CD14-positive monocyte (primary cell): ENCODE results near the gene LECT2. TPM values are rescaled to one million over a fixed set of nuclear protein-coding genes. Genes with fewer than 3 reads are reported as not detected.

ENCODE experiments used
- DNase-seq, 3 donors: peaks; one replicate each; pipeline ENCODE4 v3.0.0-alpha.2; 2011 to 2022
- H2AFZ ChIP-seq: 2 replicates; pipeline ENCODE4 v1.6.0; 2012; ENCODE audit warnings: mild to moderate bottlenecking, low read depth, low read length, inconsistent platforms; ENCODE audit not compliant: insufficient read depth, poor library complexity, severe bottlenecking
- H3K27ac ChIP-seq, 2 donors: 1 replicate in 1 of 2; 2 replicates in 1 of 2; pipeline ENCODE4 v1.5.1; 2012 to 2013; ENCODE audit warnings: low read length in 2 of 2, control low read depth in 1 of 2, inconsistent platforms in 1 of 2, low read depth in 1 of 2, mild to moderate bottlenecking in 1 of 2
- H3K27me3 ChIP-seq, 2 donors: one replicate each; pipeline versions ENCODE4 v1.6.0 to v1.6.1; 2011 to 2013; ENCODE audit warnings: low read length in 2 of 2; ENCODE audit not compliant: control insufficient read depth in 2 of 2, insufficient read depth in 2 of 2
- H3K36me3 ChIP-seq, 2 donors: replicated peaks in 1 of 2; 1 replicate in 1 of 2; 2 replicates in 1 of 2; pipeline versions ENCODE4 v1.5.1 to v1.6.1; 2012 to 2013; ENCODE audit warnings: low read length in 2 of 2, control low read depth in 1 of 2, inconsistent platforms in 1 of 2, mild to moderate bottlenecking in 1 of 2; ENCODE audit not compliant: insufficient read depth in 2 of 2, control insufficient read depth in 1 of 2
- H3K4me1 ChIP-seq, 2 donors: 1 replicate in 1 of 2; 2 replicates in 1 of 2; pipeline versions ENCODE4 v1.5.1 to v1.6.1; 2012 to 2013; ENCODE audit warnings: low read length in 2 of 2, control low read depth in 1 of 2, inconsistent platforms in 1 of 2, mild to moderate bottlenecking in 1 of 2, moderate library complexity in 1 of 2; ENCODE audit not compliant: insufficient read depth in 2 of 2, control insufficient read depth in 1 of 2
- H3K4me2 ChIP-seq: replicated peaks from 2 replicates; pipeline ENCODE3; 2012; ENCODE audit warnings: low read length, moderate library complexity, mild to moderate bottlenecking; ENCODE audit not compliant: poor library complexity, severe bottlenecking; ENCODE audit errors: extremely low read depth
- H3K4me3 ChIP-seq, 3 experiments: fragments of 200-600 bp in 1 of 3; sonication (generic) in 1 of 3; replicated peaks in 1 of 3; 1 replicate in 2 of 3; 2 replicates in 1 of 3; pipeline ENCODE4 v1.5.1; 2011 to 2013; ENCODE audit warnings: low read length in 3 of 3, mild to moderate bottlenecking in 3 of 3, control low read depth in 2 of 3, low read depth in 2 of 3, inconsistent platforms in 1 of 3, moderate library complexity in 1 of 3
- H3K79me2 ChIP-seq: 2 replicates; pipeline ENCODE4 v1.6.0; 2012; ENCODE audit warnings: mild to moderate bottlenecking, control low read depth, inconsistent platforms, low read length, moderate library complexity; ENCODE audit not compliant: insufficient read depth
- H3K9ac ChIP-seq: 2 replicates; pipeline ENCODE4 v1.6.0; 2017; ENCODE audit warnings: low read length, mild to moderate bottlenecking; ENCODE audit not compliant: insufficient read depth, poor library complexity, severe bottlenecking
- H3K9me3 ChIP-seq, 2 donors: replicated peaks in 1 of 2; 1 replicate in 1 of 2; 2 replicates in 1 of 2; pipeline versions ENCODE4 v1.5.1 to v1.6.1; 2012 to 2013; ENCODE audit warnings: low read length in 2 of 2, control low read depth in 1 of 2; ENCODE audit not compliant: control insufficient read depth in 1 of 2, insufficient read depth in 1 of 2
- H4K20me1 ChIP-seq: 2 replicates; pipeline ENCODE4 v1.6.0; 2012; ENCODE audit warnings: mild to moderate bottlenecking, low read length, control low read depth, moderate library complexity; ENCODE audit not compliant: insufficient read depth
- H3K27ac Mint-ChIP-seq, 7 donors: one replicate each; pipeline ENCODE4 v1.8.0; 2020; ENCODE audit warnings: mild to moderate bottlenecking in 7 of 7, mixed read lengths in 7 of 7, moderate library complexity in 6 of 7, inconsistent platforms in 2 of 7
- H3K27me3 Mint-ChIP-seq, 3 donors: one replicate each; pipeline ENCODE4 v1.8.0; 2021 to 2022; ENCODE audit warnings: low read depth in 3 of 3, mild to moderate bottlenecking in 3 of 3, mixed read lengths in 3 of 3, moderate library complexity in 3 of 3, inconsistent platforms in 1 of 3
- H3K36me3 Mint-ChIP-seq, 2 donors: one replicate each; pipeline ENCODE4 v1.8.0; 2020; ENCODE audit warnings: mixed read lengths in 2 of 2, inconsistent platforms in 1 of 2, mild to moderate bottlenecking in 1 of 2
- H3K4me1 Mint-ChIP-seq: one replicate; pipeline ENCODE4 v1.8.0; 2020; ENCODE audit warnings: mild to moderate bottlenecking, mixed read lengths
- H3K4me3 Mint-ChIP-seq, 2 donors: one replicate each; pipeline ENCODE4 v1.8.0; 2020; ENCODE audit warnings: mild to moderate bottlenecking in 2 of 2, mixed read lengths in 2 of 2, moderate library complexity in 1 of 2
- H3K9me3 Mint-ChIP-seq, 7 donors: one replicate each; pipeline ENCODE4 v1.8.0; 2020 to 2022; ENCODE audit warnings: mixed read lengths in 7 of 7, mild to moderate bottlenecking in 6 of 7, moderate library complexity in 6 of 7, inconsistent platforms in 2 of 7
- CTCF ChIP-seq: fragments of 200-600 bp; IDR thresholded peaks from one replicate; pipeline ENCODE4 v1.8.0; 2022; ENCODE audit warnings: antibody characterized with exemption, mild to moderate bottlenecking
- WGBS: methylation state at CpG from one replicate; pipeline ENCODE4 v1.1.5; 2013; ENCODE audit warnings: missing lambda C conversion rate; ENCODE audit not compliant: insufficient coverage; 5-methylcytosine and 5-hydroxymethylcytosine counted together
- intact Hi-C, 2 donors: fragments of 100-400 bp; cut with micrococcal nuclease; formaldehyde crosslinking; loops; one replicate each; pipeline versions ENCODE4 v1.15.0 to v1.15.1; 2023
- polyA plus RNA-seq, 3 donors: library from polyadenylated mRNA; depleted of rRNA in 1 of 3; unstranded in 2 of 3; stranded (reverse) in 1 of 3; fragments of 300-500 nt in 2 of 3; fragments of >200 nt in 1 of 3; fragmentation: Illumina TruSeq in 2 of 3; gene quantifications; 1 replicate in 2 of 3; 2 replicates in 1 of 3; pipeline ENCODE4 v1.2.3, GENCODE V29; 2012 to 2021

The LECT2 gene
- polyA plus RNA-seq, 3 donors, result not detected

GRCh38 chr5:135966165-135966564 lies 11.4 kb upstream of the LECT2 start:
- Histone ChIP-seq H3K36me3 (no peaks in the 10 kb centered on the region), H3K4me1 (no peaks in the 10 kb centered on the region), H3K27ac (no peak overlapping the region), H3K4me2 (no peak overlapping the region), H3K9me3 (no peaks in the 10 kb centered on the region), H3K4me3 (no peak overlapping the region), H3K27me3 (peaks cover 17 to 23% of the 10 kb centered on the region in 2 donors), H4K20me1 (no peaks in the 10 kb centered on the region), H3K79me2 (no peaks in the 10 kb centered on the region), H2AFZ (no peak overlapping the region), H3K9ac (no peak overlapping the region)
- Mint-ChIP-seq H3K4me3 (no peak overlapping the region), H3K36me3 (no peaks in the 10 kb centered on the region), H3K27me3 (peaks cover 10 to 34% (median 20%) of the 10 kb centered on the region in 3 donors), H3K27ac (no peak overlapping the region), H3K4me1 (peaks cover 3% of the 10 kb centered on the region), H3K9me3 (peaks cover 0 to 4% (median 2%) of the 10 kb centered on the region in 7 donors)
- TF ChIP-seq CTCF, result no peak
- DNase-seq, result no peak
- intact Hi-C loops, result no loop called here
- no CpG with 5 or more reads among the region's 4 CpGs for WGBS

- no peak overlapping the region for H3K27ac Mint-ChIP-seq
- peaks cover 3% of the 10 kb centered on the region for H3K4me1 Mint-ChIP-seq
- Histone ChIP-seq H4K20me1 (no peaks in the 10 kb centered on the region), H2AFZ (no peak overlapping the region), H3K36me3 (no peaks in the 10 kb centered on the region), H3K4me1 (no peaks in the 10 kb centered on the region), H3K27ac (no peak overlapping the region), H3K79me2 (no peaks in the 10 kb centered on the region), H3K4me3 (no peak overlapping the region), H3K9ac (no peak overlapping the region), H3K27me3 (peaks cover 17 to 18% of the 10 kb centered on the region in 2 donors), H3K4me2 (no peak overlapping the region), H3K9me3 (no peaks in the 10 kb centered on the region)
- peaks cover 6 to 32% (median 15%) of the 10 kb centered on the region in 3 donors for H3K27me3 Mint-ChIP-seq
- no peak overlapping the region for H3K4me3 Mint-ChIP-seq
- intact Hi-C loops, result no loop called here
- TF ChIP-seq CTCF, result no peak
- no CpG with 5 or more reads among the region's 3 CpGs for WGBS
- H3K36me3 Mint-ChIP-seq, result no peaks in the 10 kb centered on the region
- DNase-seq, result no peak
- peaks cover 0 to 2% (median 0%) of the 10 kb centered on the region in 7 donors for H3K9me3 Mint-ChIP-seq
These were observed 10.7 kb upstream of the LECT2 start for GRCh38 chr5:135965504-135965903.
